Right lobe of liver (tissue), 6 donors: ENCODE measurements around the gene BPIFB1. TPM values are rescaled to one million over a fixed set of nuclear protein-coding genes. Genes with fewer than 3 reads are reported as not detected.

Experiments used
- ATAC-seq, 4 donors: fragments of 200-7000 bp; cut with Tn5 transposase; one replicate each; pipeline ENCODE4 v1.9.1; 2020; ENCODE audit warnings: mild to moderate bottlenecking in 4 of 4, moderate library complexity in 4 of 4
- DNase-seq, 3 donors: peaks; one replicate each; pipeline ENCODE4 v3.0.0-alpha.2; 2020
- H3K27ac ChIP-seq, 3 donors: fragments of 200-600 bp; one replicate each; pipeline ENCODE4 v1.8.0; 2022
- H3K27me3 ChIP-seq, 2 donors: fragments of 200-600 bp; one replicate each; pipeline ENCODE4 v1.8.0; 2022
- H3K36me3 ChIP-seq, 4 donors: fragments of 200-600 bp; sonication (generic) in 1 of 4; one replicate each; pipeline versions ENCODE4 v1.5.1 to v1.8.0; 2017 to 2022; ENCODE audit warnings: control low read depth in 1 of 4
- H3K4me1 ChIP-seq, 4 donors: fragments of 200-600 bp; sonication (generic) in 1 of 4; one replicate each; pipeline versions ENCODE4 v1.5.1 to v1.8.0; 2017 to 2022; ENCODE audit warnings: control low read depth in 1 of 4
- H3K4me3 ChIP-seq, 3 donors: fragments of 200-600 bp; one replicate each; pipeline ENCODE4 v1.8.0; 2022
- H3K9me3 ChIP-seq, 4 donors: fragments of 200-600 bp; sonication (generic) in 1 of 4; one replicate each; pipeline versions ENCODE4 v1.5.1 to v1.8.0; 2017 to 2022; ENCODE audit warnings: control low read depth in 1 of 4
- CTCF ChIP-seq, 4 donors: fragments of 200-600 bp in 3 of 4; fragments of 450-650 bp in 1 of 4; IDR thresholded peaks; one replicate each; pipeline versions ENCODE4 v1.5.1 to v1.8.0; 2016 to 2022; ENCODE audit warnings: antibody characterized with exemption in 4 of 4, mild to moderate bottlenecking in 2 of 4
- POLR2A ChIP-seq: fragments of 450-650 bp; IDR thresholded peaks from one replicate; pipeline ENCODE4 v1.6.1; 2017; ENCODE audit warnings: antibody characterized with exemption, mild to moderate bottlenecking
- WGBS: methylation state at CpG from one replicate; pipeline ENCODE4 v1.1.6; 2018; ENCODE audit warnings: low coverage, low lambda C conversion rate; ENCODE audit not compliant: insufficient coverage; ENCODE audit errors: missing lambda C conversion rate; 5-methylcytosine and 5-hydroxymethylcytosine counted together
- intact Hi-C, 2 donors: fragments of 100-400 bp; cut with DNase I; formaldehyde crosslinking; loops; one replicate each; pipeline versions ENCODE4 v1.11.2 to v1.14.1; 2022
- total RNA-seq, 6 experiments: library from RNA; depleted of rRNA in 2 of 6; stranded (reverse); fragments of >200 nt in 2 of 6; fragmentation: NEBNext Ultra II Directional in 3 of 6; extraction: Animal tissue kit (Norgen Biotek cat#: 25700) in 3 of 6; gene quantifications; one replicate each; pipeline versions ENCODE4 v1.1.0 to v1.2.4, GENCODE V29; 2016 to 2023
- donor health status: DM: no; HTN: yes; CAD: no.
- donor health status: DM: no; HTN: no; CAD: no.
- donor health status: DM: no; HTN: no; CAD: no.
- donor health status: DM: no; HTN: yes; CAD: no.
- donor health status: DM: no; HTN: yes; CAD: no.

Gene BPIFB1
- total RNA-seq, 6 experiments from 2014 or later: not detected

- Histone ChIP-seq H3K36me3 (no peaks in the 10 kb centered on the region), H3K27me3 (no peaks in the 10 kb centered on the region), H3K4me3 (no peak overlapping the region), H3K9me3 (no peaks in the 10 kb centered on the region), H3K27ac (no peak overlapping the region), H3K4me1 (no peaks in the 10 kb centered on the region)
- ATAC-seq (no peak), DNase-seq (no peak)
- TF ChIP-seq CTCF (IDR thresholded peaks at IDR 0.05): no peak
- TF ChIP-seq POLR2A: no peak
- WGBS: 62% methylated on average over 3 of the region's 3 CpGs
- intact Hi-C loops: no loop called here
Observed at GRCh38 chr20:33251496-33251895, 31.5 kb upstream of the BPIFB1 start.

- ATAC-seq: no peak
- H3K27ac ChIP-seq: no peak overlapping the region
- no peaks in the 10 kb centered on the region for H3K4me1 ChIP-seq
- no peaks in the 10 kb centered on the region for H3K27me3 ChIP-seq
- intact Hi-C loops: no loop called here
- H3K36me3 ChIP-seq: no peaks in the 10 kb centered on the region
- TF ChIP-seq CTCF (IDR thresholded peaks at IDR 0.05) (no peak), POLR2A (no peak)
- no peaks in the 10 kb centered on the region for H3K9me3 ChIP-seq
- 71% methylated on average over 3 of the region's 3 CpGs for WGBS
- H3K4me3 ChIP-seq: no peak overlapping the region
- no peak for DNase-seq
Observed at GRCh38 chr20:33252460-33252859, 30.6 kb upstream of the BPIFB1 start.

- no peak overlapping the region for H3K27ac ChIP-seq
- no peaks in the 10 kb centered on the region for H3K27me3 ChIP-seq
- ATAC-seq (no peak), DNase-seq (no peak)
- TF ChIP-seq POLR2A (no peak), CTCF (IDR thresholded peaks at IDR 0.05) (no peak)
- no peaks in the 10 kb centered on the region for H3K9me3 ChIP-seq
- no peaks in the 10 kb centered on the region for H3K4me1 ChIP-seq
- WGBS: 50% methylated on average over 2 of the region's 2 CpGs
- intact Hi-C loops: no loop called here
- no peaks in the 10 kb centered on the region for H3K36me3 ChIP-seq
- no peak overlapping the region for H3K4me3 ChIP-seq
Observed at GRCh38 chr20:33255005-33255404, 28.0 kb upstream of the BPIFB1 start.

- WGBS: 76% methylated on average over 4 of the region's 5 CpGs
- Histone ChIP-seq H3K4me3 (no peak overlapping the region), H3K4me1 (no peaks in the 10 kb centered on the region), H3K27me3 (no peaks in the 10 kb centered on the region), H3K27ac (no peak overlapping the region), H3K36me3 (no peaks in the 10 kb centered on the region), H3K9me3 (no peaks in the 10 kb centered on the region)
- TF ChIP-seq CTCF (IDR thresholded peaks at IDR 0.05): no peak
- no peak for TF ChIP-seq POLR2A
- ATAC-seq (no peak), DNase-seq (no peak)
- intact Hi-C loops: no loop called here
Observed at GRCh38 chr20:33257237-33257636, 25.8 kb upstream of the BPIFB1 start.

- Histone ChIP-seq H3K27ac (no peak overlapping the region), H3K4me3 (no peak overlapping the region), H3K27me3 (no peaks in the 10 kb centered on the region), H3K36me3 (no peaks in the 10 kb centered on the region), H3K9me3 (no peaks in the 10 kb centered on the region), H3K4me1 (no peaks in the 10 kb centered on the region)
- DNase-seq (no peak), ATAC-seq (no peak)
- intact Hi-C loops: no loop called here
- TF ChIP-seq CTCF (IDR thresholded peaks at IDR 0.05) (no peak), POLR2A (no peak)
- 57% methylated on average over 5 of the region's 5 CpGs for WGBS
Observed at GRCh38 chr20:33259371-33259770, 23.6 kb upstream of the BPIFB1 start.
